Measurements from ENCODE around the gene IL25. TPM values are rescaled to one million over a fixed set of nuclear protein-coding genes. Genes with fewer than 3 reads are reported as not detected.
"Not testable (repeated sequence)": the region's sequence is repeated elsewhere in the genome, so short reads cannot be mapped to it uniquely, and the experiment has no call there.

Gene IL25
- total and polyA plus RNA-seq, 2 experiments from 2014 or later: not detected

GRCh38 chr14:23399591-23399990 lies 27.0 kb downstream of the IL25 start (continued):
- TF ChIP-seq CTCF (conservative IDR thresholded peaks at IDR 0.05; ENCODE audit: low read depth in 2 of 2): no peak
- TF ChIP-seq JUNB (IDR thresholded peaks at IDR 0.05; ENCODE audit: unreplicated experiment): no peak
- no peak for TF ChIP-seq ZNF114 (CRISPR knock-in tag; IDR thresholded peaks at IDR 0.05)
- TF ChIP-seq POLR2AphosphoS5 (IDR thresholded peaks at IDR 0.05; ENCODE audit: low read depth): no peak
- TF ChIP-seq CREB1 (CRISPR knock-in tag; IDR thresholded peaks at IDR 0.05; ENCODE audit: low read depth): no peak

GRCh38 chr14:23400496-23401149 lies 28.0 kb downstream of the IL25 start:
- H3K36me3 Mint-ChIP-seq (ENCODE audit: low read depth); ATAC-seq; H3K4me1 Mint-ChIP-seq; H3K9me2 ChIP-seq (ENCODE audit: insufficient read depth); H3K4me3 Mint-ChIP-seq; H3K9me3 Mint-ChIP-seq; H3K27ac ChIP-seq (ENCODE audit: low read depth); DNase-seq (ENCODE audit: low spot score); H2AFZ ChIP-seq; H3K27ac Mint-ChIP-seq; H3K79me2 ChIP-seq (replicated peaks; ENCODE audit: insufficient read depth); H4K20me1 ChIP-seq (replicated peaks; ENCODE audit: insufficient read depth); H3K4me3 ChIP-seq; H3K4me1 ChIP-seq (ENCODE audit: insufficient read depth); H3K27me3 ChIP-seq (ENCODE audit: insufficient read depth); H3K4me2 ChIP-seq; H3K36me3 ChIP-seq (ENCODE audit: insufficient read depth); H3F3A ChIP-seq (replicated peaks; ENCODE audit: low read depth): not testable (repeated sequence)
- peaks cover 15% of the 10 kb centered on the region for H3K27me3 Mint-ChIP-seq (ENCODE audit: insufficient read depth, low read depth, poor library complexity)

- Histone ChIP-seq H3K79me2 (replicated peaks; ENCODE audit: insufficient read depth) (no peaks in the 10 kb centered on the region), H3F3A (replicated peaks; ENCODE audit: low read depth) (no peaks in the 10 kb centered on the region), H3K27ac (ENCODE audit: low read depth) (no peak overlapping the region), H3K36me3 (ENCODE audit: insufficient read depth) (no peaks in the 10 kb centered on the region), H4K20me1 (replicated peaks; ENCODE audit: insufficient read depth) (no peaks in the 10 kb centered on the region), H3K9me2 (ENCODE audit: insufficient read depth) (no peaks in the 10 kb centered on the region; the same call in 1 of the 2 replicates), H3K4me3 (no peak overlapping the region), H3K4me1 (ENCODE audit: insufficient read depth) (no peaks in the 10 kb centered on the region), H3K4me2 (no peak overlapping the region), H2AFZ (no peak overlapping the region), H3K27me3 (ENCODE audit: insufficient read depth) (no peaks in the 10 kb centered on the region)
- no peaks in the 10 kb centered on the region; the same call in 2 of the 3 replicates for H3K9me3 Mint-ChIP-seq
- no peak for ATAC-seq
- H3K27me3 Mint-ChIP-seq (ENCODE audit: insufficient read depth, low read depth, poor library complexity): peaks cover 20% of the 10 kb centered on the region
- H3K36me3 Mint-ChIP-seq (ENCODE audit: low read depth): no peaks in the 10 kb centered on the region; the same call in 2 of the 3 replicates
- H3K4me3 Mint-ChIP-seq: no peak overlapping the region; the same call in 2 of the 3 replicates
- no peak overlapping the region for H3K27ac Mint-ChIP-seq
- peaks cover 4% of the 10 kb centered on the region; the same call in 1 of the 3 replicates for H3K4me1 Mint-ChIP-seq
- no peak for TF ChIP-seq CREB1 (CRISPR knock-in tag; IDR thresholded peaks at IDR 0.05; ENCODE audit: low read depth)
- DNase-seq (ENCODE audit: low spot score): no peak
Observed at GRCh38 chr14:23401291-23401690, 28.7 kb downstream of the IL25 start.

Measured in GM23338 (cell line).